HG03097 (cell line): ENCODE data around the gene SLC52A1.
A peak's percentile ranks its signal among the peaks of the same experiment; 100 is the strongest.
"Not testable (repeated sequence)": the region's sequence is repeated elsewhere in the genome, so short reads cannot be mapped to it uniquely, and the experiment has no call there.

ENCODE experiments used
- ATAC-seq: cut with Tn5 transposase; IDR thresholded peaks from one replicate; pipeline ENCODE4 v1.9.1; 2021; ENCODE audit not compliant: unreplicated experiment, low FRiP score

Gene SLC52A1

DNA sequence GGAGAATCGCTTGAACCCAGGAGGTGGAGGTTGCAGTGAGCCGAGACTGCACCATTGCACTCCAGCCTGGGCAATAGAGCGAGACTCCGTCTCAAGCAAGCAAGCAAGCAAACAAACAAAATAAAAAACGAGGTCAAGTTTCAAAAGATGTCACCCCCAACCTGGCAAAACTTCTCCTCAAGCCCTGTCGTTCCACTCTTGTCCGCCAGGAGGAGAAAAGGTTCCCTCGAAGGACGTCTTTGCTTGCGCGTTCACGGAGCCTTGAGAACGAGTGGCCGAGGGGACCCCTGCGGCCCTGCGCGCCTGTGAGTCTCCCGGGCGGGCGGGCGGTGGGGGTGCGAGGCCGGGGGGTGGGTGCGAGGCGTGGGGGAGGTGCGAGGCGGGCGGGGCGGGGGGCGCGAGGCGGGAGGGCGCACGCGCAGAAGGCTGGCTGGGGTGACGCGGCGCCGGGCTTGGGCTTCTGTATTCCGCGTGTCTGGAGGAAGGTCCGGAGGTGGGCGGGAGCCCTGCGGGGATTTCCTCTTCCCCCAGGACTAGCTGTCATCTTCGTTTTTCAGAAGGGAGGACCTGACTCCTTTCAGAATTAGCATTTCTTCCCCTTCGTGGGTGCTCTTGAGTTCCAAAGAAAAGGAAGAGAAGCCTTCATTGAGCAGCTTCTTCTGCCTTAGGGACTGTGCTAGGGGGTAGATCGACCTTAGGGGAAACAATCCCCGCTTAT, 3.7 kb downstream of the SLC52A1 start:
- ATAC-seq, result peak; percentile 53

DNA sequence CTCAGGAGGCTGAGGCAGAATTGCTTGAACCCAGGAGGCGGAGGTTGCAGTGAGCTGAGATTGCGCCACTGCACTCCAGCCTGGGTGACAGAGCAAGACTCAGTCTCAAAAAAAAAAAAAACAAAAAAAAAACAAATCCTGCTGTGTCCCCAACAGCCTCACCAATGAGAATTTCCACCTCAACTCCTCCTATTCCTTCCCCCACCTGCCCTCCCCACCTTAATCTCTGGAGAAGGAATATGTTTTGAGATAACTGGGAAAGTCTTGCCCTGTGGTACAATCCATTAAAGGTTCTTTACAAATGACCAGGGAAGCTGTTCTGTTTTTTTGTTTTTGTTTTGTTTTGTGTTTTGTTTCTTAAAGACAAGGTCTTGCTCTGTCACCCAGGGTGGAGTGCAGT, 5.1 kb downstream of the SLC52A1 start:
- ATAC-seq, result not testable (repeated sequence)

DNA sequence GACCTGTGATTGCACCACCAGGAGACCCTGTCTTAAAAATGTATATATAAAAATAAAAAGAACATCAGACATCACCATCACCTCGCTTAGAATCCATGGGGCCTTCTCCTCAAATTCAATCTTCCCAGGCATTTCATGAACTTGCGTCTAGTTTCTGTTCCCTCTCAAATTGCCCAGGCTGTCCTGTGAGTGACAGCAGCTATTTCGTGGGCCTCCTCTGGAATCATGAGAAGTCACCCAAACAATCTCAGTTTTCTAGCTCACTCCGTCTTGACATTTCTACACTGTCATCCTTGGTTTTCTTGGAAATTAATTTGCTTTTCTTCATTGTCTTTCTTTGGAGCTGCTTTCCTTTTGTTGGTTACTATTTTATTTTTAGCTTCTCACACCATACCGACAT, 7.3 kb downstream of the SLC52A1 start:
- no peak for ATAC-seq

DNA sequence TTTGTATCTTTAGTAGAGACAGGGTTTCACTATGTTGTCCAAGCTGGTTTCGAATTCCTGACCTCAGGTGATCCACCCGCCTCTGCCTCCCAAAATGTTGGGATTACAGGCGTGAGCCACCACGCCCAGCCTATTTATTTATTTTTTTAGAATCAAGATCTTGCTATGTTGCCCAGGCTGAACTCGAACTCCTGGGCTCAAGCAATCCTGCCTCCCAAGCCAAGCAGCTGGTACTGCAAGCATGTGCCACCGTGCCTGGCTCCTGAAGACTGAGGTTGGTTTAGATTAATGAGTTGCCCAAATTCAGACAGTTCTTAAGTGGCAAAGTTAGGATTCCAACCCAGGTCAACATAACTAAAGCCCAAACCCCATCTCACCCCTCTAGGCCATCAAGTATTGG, 7.9 kb downstream of the SLC52A1 start:
- ATAC-seq, result no peak

DNA sequence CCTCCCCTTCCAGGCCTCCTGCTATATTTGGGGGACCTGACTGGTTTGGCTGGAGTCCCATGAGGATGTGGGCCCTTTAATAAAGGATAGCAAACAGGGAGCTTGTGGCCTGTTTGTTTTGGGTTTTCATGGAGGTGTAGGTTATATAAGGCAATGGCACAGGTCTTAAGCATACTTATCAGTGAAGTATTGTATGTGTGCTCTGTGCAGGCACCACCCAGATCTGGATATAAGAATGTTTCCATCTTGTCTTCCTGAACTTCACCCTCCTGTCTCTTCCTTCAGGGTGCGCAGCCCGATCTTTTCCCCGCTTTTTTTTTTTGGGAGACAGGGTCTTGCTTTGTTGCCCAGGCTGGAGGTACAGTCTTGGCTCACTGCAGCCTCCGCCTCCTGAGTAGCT, 10.6 kb downstream of the SLC52A1 start:
- ATAC-seq, result no peak

DNA sequence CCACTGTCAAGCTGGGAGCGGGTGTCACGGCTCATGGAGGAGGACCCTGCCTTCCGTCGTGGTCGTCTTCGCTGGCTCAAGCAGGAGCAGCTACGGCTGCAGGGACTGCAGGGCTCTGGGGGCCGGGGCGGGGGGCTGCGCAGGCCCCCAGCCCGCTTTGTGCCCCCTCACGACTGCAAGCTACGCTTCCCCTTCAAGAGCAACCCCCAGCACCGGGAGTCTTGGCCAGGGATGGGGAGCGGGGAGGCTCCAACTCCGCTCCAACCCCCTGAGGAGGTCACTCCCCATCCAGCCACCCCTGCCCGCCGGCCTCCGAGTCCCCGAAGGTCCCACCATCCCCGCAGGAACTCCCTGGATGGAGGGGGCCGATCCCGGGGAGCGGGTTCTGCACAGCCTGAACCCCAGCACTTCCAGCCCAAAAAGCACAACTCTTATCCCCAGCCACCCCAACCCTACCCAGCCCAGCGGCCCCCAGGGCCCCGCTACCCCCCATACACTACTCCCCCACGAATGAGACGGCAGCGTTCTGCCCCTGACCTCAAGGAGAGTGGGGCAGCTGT, 11.6 kb downstream of the SLC52A1 start:
- ATAC-seq, result no peak

DNA sequence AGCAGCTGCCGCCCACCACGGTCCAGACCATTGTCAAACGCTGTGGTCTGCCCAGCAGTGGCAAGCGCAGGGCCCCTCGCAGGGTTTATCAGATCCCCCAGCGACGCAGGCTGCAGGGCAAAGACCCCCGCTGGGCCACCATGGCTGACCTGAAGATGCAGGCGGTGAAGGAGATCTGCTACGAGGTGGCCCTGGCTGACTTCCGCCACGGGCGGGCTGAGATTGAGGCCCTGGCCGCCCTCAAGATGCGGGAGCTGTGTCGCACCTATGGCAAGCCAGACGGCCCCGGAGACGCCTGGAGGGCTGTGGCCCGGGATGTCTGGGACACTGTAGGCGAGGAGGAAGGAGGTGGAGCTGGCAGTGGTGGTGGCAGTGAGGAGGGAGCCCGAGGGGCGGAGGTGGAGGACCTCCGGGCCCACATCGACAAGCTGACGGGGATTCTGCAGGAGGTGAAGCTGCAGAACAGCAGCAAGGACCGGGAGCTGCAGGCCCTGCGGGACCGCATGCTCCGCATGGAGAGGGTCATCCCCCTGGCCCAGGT, 13.0 kb downstream of the SLC52A1 start:
- ATAC-seq, result no peak

DNA sequence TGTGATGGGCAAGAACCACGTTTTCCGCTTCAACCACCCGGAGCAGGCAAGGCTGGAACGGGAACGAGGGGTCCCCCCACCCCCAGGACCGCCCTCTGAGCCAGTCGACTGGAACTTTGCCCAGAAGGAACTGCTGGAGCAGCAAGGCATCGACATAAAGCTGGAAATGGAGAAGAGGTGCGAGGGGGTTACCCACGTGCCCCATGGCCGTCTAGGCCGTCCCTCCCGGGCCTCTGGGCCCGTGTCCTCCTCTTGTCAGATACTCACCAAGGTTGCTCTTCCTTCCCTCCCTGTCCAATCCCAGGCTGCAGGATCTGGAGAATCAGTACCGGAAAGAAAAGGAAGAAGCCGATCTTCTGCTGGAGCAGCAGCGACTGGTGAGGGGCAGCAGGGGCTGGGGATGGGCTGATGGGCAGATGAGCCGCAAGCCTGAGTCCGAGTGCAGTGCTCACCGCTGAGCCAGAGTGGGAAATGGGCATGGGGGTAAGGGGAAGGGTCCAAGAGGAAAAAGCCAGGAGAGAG, 14.7 kb downstream of the SLC52A1 start:
- ATAC-seq, result no peak

DNA sequence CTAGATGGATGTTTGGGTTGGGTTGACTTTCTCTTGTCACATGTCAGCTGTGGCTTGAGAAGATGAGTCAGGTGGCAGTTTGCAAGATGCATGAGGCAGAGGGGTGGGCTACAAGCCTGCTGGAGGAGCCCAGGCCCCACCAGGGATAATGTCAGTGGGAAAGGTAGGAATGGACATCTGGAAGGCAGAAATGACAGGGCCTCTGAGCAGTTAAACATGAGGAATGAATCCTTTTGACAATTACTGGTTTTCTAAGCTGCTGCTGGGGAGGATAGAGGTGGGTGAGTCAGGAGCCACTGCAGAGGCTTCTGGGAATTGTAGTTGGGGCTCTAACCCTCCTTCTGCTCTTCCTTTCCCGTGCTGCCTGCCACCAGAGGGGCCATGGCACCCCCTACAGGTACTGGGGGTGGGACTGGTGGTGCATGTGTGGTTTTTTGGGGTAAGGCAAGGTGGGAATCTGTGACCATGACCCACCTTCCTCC, 15.7 kb downstream of the SLC52A1 start:
- ATAC-seq, result no peak

DNA sequence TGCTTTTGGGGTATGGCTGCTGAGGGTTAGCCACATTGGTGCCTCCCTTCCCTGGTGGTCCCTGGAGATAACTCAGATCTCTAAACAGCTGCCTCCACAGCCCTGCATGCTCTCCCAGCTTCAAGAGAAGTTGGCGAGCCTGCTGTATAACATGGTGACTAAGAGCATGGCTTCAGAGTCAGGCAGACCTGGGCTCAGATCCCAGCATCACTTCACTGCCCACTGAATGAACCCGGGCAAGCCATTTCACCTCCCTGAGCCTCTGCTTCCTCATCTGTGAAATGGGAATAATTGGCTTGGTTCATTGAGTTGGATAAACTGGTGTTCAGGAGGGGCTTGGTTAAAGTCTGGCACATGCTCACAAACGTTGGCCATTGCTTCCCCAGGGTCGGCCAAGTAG, 20.9 kb downstream of the SLC52A1 start:
- no peak for ATAC-seq

DNA sequence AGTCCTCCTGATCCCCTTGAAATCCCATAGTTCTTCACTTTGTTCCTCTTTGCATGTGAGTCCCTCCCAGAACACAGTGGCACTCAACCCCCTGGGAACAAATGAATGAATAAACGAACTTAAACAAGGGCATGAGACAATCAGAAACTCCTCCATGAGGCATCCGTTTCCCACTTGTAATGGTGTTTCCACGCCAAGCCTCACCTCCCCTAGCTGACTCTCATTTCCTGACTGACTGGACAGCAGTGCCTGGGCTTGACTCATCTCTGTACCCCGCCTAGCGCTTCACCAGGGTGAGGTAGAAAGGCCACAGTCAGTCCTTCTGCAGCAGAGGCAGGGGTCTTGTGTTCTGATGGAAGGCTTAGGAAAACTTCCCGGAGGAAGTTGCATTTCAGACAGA, 23.3 kb downstream of the SLC52A1 start:
- no peak for ATAC-seq

DNA sequence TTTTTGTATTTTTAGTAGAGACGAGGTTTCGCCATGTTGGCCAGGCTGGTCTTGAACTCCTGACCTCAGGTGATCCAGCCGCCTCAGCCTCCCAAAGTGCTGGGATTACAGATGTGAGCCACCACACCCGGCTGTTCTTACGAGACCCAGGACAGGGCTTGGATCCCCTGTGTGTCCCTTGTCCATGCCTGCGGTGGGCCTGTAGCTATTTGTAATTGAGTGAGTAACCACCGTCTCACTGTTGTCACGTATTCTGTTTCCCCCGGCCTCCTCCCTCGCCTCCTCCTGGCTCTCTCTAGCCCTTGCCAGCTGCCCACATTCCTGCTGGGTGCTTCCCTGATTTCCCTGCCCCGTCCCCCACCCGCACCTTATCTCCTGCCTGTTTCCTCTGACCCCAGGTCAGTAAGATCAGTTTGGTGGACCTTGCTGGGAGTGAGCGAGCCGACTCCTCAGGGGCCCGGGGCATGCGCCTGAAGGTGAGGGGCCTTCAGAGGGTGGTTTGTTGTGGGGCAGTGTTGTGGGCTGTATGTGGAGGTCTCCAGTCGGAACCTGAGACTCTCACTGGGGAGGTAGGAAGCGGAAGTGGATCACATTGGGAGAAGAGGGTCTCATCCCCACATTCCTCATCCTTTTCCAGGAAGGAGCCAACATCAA, 31.9 kb downstream of the SLC52A1 start:
- ATAC-seq, result no peak

DNA sequence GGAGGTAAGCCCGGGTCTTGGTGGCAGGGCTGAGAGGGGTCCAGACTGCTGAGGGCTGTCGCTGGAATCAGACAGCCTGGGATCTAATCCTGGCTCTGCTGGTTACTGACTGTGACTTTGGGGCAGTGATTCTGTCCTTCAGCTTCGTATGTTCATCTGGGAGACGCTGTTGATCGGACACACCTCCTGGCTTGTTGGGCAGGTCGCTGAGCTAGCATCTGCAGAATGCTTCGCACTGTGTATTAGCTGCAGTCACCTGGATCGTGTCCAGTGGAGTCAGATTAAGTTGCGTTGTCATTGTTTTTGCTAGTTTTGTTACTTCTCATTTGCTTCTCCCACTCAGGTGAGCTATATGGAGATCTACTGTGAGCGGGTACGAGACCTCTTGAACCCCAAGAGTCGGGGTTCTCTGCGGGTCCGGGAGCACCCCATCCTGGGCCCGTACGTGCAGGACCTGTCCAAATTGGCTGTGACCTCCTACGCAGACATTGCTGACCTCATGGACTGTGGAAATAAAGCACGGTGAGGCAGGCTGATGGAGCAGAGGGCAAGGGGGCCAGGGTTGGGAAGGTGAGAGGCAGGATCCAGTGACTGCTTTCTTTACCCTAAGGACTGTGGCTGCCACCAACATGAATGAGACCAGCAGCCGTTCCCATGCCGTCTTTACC, 33.0 kb downstream of the SLC52A1 start:
- no peak for ATAC-seq

DNA sequence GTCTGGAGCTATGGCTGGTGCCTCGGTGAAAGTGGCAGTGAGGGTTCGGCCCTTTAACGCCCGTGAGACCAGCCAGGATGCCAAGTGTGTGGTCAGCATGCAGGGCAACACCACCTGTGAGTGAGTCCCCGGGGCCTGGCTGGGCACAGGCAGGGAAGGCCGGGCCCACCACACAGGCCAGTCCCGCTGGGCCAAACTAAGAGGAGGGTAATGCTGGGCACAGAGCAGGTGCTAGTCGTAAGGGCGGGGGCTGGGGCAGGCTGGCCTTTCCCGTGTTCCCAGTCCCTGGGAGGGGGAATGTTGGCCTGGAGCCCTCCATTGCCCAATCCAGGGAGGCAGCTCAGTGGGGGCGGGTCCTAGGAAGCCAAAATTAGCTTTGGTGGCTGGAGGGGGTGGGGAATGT, 35.0 kb downstream of the SLC52A1 start:
- ATAC-seq, result no peak

DNA sequence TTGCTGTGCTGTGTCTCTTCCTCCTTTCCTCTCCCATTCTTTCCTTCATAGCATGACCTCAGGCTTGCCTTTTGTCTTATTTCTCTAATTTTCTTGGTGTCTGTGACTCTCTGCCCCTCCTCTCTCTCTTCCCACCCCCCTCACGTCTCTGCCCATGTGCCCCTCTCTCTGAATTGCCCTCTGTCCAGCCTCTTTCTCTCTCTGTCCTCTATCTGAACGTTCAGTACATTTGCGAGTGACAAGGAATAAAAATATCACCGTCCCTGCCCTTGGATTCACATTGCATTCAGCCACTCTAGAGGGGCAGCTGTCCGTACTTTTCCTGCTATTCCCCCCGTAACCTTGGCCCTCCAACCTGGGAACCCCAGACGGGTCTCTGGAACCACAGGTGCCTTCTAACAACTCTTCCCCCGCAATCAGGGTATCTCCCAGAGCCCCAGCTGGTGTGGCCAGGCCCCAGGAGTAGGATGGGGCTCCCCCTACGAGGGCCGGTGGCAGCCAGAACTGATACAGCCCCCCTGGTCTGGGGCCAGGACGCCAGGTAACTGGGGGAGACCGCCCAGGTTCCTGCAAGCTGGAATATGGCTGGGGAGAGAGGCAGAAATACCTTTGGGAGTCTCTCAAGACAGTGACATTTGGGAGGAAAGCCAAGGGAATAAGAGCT, 35.7 kb downstream of the SLC52A1 start:
- ATAC-seq, result no peak

DNA sequence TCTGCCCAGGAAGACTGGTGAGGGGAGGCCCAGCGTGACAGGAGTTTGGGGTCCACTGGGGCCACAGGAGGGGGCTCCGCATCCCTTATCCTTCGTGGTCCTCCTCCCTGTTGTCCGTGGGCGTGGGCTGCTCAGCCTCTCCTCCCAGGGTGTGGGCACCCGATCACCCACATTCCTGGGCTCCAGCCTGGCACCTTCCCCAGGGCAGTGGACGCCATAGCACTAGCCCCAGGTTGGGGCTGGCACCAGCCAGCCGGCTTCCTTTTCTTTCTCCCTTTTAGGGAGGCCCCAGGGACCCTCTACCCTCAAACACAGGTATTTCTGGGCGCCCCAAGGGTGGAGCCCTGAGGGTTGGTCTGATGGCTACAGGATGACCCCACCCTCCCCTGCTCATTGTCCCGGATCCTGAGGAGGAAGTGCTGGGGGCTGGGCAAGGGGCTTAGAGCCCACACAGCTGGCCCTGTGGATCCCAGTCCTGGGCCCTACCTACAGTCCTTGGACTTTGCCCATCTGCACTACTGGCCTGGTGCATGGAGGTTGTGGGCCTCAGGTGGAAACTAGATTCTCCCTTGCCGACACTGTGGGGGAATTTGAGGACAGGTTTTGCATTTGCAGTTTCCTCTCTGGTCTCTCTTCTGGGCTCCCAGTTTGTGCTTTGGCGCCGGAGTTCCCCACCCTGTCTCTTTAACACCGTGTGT, 36.3 kb downstream of the SLC52A1 start:
- no peak for ATAC-seq

DNA sequence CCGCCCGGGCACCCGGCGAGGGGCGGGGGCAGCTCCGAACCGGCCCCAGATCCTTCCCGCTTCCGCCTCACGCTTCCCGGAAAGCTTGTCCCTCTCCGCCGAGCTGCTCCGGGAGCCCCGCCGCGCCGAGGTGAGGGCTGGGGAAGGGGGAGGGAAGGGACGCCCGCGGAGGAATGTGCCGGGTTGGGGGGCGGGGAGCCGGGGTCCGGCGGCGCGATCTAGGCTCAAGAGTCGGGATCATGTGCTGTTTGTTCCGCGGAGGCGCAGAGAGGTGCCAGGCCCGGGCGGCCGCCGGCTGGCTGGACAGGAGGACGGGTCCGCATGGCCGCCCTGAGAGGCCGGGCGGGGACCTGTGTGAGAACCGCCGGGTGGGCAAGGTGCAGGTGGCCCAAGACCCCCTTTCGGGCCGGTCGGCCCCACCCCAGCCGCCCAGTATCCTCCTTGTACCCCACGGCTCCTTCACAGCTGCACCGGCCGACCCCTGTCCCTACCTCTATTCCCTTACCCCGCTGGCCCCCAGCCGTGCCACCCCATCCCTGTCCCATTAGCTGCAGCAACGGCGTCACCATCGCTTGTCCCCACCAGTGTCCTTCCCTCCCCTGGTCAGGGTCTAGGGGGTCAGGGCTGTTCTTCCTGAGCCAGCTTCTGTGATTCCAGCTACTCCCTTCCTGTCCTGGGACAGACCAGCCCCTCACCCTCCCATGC, 37.0 kb downstream of the SLC52A1 start:
- ATAC-seq, result peak; percentile 10

DNA sequence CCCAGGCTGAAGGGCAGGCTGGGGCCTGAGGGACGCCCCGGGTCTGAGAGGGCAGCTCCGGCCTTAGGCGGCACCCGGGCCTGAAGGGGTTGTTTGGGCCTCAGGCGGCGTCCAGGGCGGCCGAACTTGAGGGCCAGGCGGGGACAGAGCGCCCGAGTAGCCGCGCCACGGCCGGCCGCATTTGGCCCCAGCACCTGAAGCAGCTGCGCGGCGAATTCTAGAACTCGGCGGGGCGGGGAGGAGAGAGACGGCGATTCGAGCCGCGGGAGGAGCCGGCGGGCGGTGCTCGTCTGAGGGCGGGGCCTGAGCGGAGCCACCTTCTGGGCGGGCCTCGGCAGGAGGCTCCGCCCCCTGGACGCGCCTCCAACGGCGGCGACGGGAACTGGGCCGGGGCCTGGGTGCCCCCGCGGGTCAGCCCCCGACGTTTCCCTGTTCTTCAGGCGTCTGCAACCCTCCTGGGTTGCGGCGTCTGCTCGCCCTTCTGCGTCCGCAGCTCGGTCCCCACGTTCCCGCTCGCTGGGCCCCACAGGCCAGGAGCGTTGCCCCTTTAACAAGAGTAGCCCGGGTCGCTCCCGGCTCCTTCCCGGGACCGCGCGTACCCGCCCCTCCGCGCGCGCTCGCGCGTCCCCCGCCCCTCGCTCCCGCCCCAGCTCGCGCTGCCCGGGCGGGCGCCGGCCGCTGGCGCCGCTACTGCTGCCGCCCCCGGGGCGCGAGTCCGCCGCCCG, 37.8 kb downstream of the SLC52A1 start, which contains the start of the genes INCA1 and KIF1C:
Gene INCA1, minus strand, starts transcription at position 221 of the 725 bp plus-strand sequence. CDS start 3,085 bp downstream, outside the sequence.
Gene KIF1C, plus strand, starts transcription at position 649 of the 725 bp plus-strand sequence. CDS start 2,297 bp downstream, outside the sequence.
- ATAC-seq, result peak; percentile 81
